ENCODE data around the gene NDUFAF2.
"Not testable (repeated sequence)": the region's sequence is repeated elsewhere in the genome, so short reads cannot be mapped to it uniquely, and the experiment has no call there.

Gene NDUFAF2

GRCh38 chr5:60958712-60959111 is 13.7 kb downstream of the NDUFAF2 start:
- Histone ChIP-seq H3K9ac (ENCODE audit: low read length) (no peak overlapping the region), H3K4me1 (ENCODE audit: control insufficient read depth, insufficient read depth, low read length) (no peaks in the 10 kb centered on the region), H3K36me3 (ENCODE audit: control insufficient read depth, insufficient read depth, low read length) (no peaks in the 10 kb centered on the region), H3K4me3 (ENCODE audit: low read length) (no peak overlapping the region), H3K9me3 (ENCODE audit: control insufficient read depth, low read length) (no peaks in the 10 kb centered on the region), H3K27me3 (ENCODE audit: control insufficient read depth, insufficient read depth, low read length) (no peaks in the 10 kb centered on the region)

- no peaks in the 10 kb centered on the region for H3K9me3 ChIP-seq (ENCODE audit: control insufficient read depth, low read length)
- no peak overlapping the region for H3K4me3 ChIP-seq (ENCODE audit: low read length)
- no peak overlapping the region for H3K9ac ChIP-seq (ENCODE audit: low read length)
- no peaks in the 10 kb centered on the region for H3K27me3 ChIP-seq (ENCODE audit: control insufficient read depth, insufficient read depth, low read length)
- no peaks in the 10 kb centered on the region for H3K36me3 ChIP-seq (ENCODE audit: control insufficient read depth, insufficient read depth, low read length)
- no peaks in the 10 kb centered on the region for H3K4me1 ChIP-seq (ENCODE audit: control insufficient read depth, insufficient read depth, low read length)
Measured at GRCh38 chr5:60959156-60959555, 14.2 kb downstream of the NDUFAF2 start.

DNA sequence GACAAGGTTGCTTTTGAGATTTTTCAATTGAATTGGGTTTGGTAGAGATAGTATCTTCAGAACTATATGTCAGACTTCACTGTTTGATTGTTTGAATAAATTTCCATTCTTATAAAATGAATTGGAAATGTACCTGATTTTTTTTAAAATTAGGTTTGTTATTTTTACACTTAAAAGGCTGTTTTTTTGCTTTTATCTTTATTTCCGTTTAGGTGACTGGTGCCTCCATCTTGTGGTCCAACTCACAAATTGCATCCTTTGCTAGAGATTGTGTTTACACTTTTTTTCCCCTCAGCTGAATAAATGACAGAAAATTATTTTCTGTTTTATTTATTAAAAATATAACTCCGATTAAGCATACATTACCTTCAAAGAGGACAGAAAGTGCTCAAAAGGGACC is 15.6 kb downstream of the NDUFAF2 start:
- Histone ChIP-seq H3K4me1 (ENCODE audit: control insufficient read depth, insufficient read depth, low read length) (no peaks in the 10 kb centered on the region), H3K9ac (ENCODE audit: low read length) (no peak overlapping the region), H3K36me3 (ENCODE audit: control insufficient read depth, insufficient read depth, low read length) (no peaks in the 10 kb centered on the region), H3K27me3 (ENCODE audit: control insufficient read depth, insufficient read depth, low read length) (no peaks in the 10 kb centered on the region), H3K9me3 (ENCODE audit: control insufficient read depth, low read length) (no peaks in the 10 kb centered on the region), H3K4me3 (ENCODE audit: low read length) (no peak overlapping the region)

- Histone ChIP-seq H3K27me3 (ENCODE audit: control insufficient read depth, insufficient read depth, low read length) (no peaks in the 10 kb centered on the region), H3K36me3 (ENCODE audit: control insufficient read depth, insufficient read depth, low read length) (no peaks in the 10 kb centered on the region), H3K4me1 (ENCODE audit: control insufficient read depth, insufficient read depth, low read length) (no peaks in the 10 kb centered on the region), H3K9me3 (ENCODE audit: control insufficient read depth, low read length) (no peaks in the 10 kb centered on the region), H3K9ac (ENCODE audit: low read length) (no peak overlapping the region), H3K4me3 (ENCODE audit: low read length) (no peak overlapping the region)
Measured at GRCh38 chr5:60961685-60962084, 16.7 kb downstream of the NDUFAF2 start.

DNA sequence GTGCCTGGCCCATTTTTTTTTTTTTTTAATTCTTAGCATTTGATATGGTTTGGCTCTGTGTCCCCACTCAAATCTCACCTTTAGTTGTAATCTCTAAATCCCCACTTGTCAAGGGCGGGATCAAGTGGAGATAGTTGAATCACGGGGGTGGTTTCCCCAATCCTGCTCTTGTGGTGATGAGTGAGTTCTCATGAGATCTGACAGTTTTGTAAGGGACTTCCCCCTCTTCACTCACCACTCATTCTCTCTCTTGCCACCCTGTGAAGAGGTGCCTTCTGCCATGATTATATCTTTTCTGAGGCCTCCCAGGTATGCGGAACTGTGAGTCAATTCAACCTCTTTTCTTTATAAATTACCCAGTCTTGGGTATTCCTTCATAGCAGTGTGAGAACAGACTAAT is 27.2 kb downstream of the NDUFAF2 start:
- Histone ChIP-seq H3K4me1 (ENCODE audit: control insufficient read depth, insufficient read depth, low read length) (no peaks in the 10 kb centered on the region), H3K9ac (ENCODE audit: low read length) (no peak overlapping the region), H3K4me3 (ENCODE audit: low read length) (no peak overlapping the region), H3K27me3 (ENCODE audit: control insufficient read depth, insufficient read depth, low read length) (no peaks in the 10 kb centered on the region), H3K9me3 (ENCODE audit: control insufficient read depth, low read length) (no peaks in the 10 kb centered on the region), H3K36me3 (ENCODE audit: control insufficient read depth, insufficient read depth, low read length) (no peaks in the 10 kb centered on the region)

DNA sequence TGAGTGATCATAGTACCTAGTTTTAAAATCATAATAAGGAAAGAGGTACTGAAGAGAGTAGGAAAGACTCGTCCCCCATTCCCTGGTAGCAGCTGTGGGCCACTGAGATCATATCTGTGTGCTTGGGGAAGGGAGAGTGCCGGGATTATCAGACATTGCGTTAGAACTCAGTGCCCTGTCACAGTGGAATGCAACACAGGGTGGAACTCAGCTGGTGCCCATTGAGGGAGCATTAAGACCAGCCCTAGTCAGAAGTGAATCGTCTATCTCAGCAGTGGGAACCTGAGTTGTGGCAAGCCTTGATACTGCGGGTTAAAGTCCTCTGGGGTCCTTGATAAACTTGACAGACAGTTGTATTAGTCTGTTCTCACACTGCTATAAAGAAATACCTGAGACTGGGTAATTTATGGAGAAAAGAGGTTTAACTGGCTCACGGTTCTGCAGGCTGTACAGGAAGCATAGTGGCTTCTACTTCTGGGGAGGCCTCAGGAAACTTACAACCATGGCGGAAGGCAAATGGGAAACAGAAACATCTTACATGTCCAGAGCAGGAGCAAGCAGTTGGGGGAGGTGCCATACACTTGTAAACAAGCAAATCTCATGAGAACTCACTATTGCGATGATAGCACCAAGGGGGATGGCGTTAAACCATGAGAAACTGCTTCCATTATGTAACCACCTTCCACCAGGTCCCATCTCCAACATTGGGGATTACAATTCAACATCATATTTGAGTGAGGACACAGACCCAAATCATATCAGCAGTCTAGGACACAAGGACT is 33.1 kb downstream of the NDUFAF2 start:
- H3K9ac ChIP-seq (ENCODE audit: low read length) = no peak overlapping the region
- no peak overlapping the region for H3K4me3 ChIP-seq (ENCODE audit: low read length)
- H3K4me1 ChIP-seq (ENCODE audit: control insufficient read depth, insufficient read depth, low read length) = no peaks in the 10 kb centered on the region
- no peaks in the 10 kb centered on the region for H3K27me3 ChIP-seq (ENCODE audit: control insufficient read depth, insufficient read depth, low read length)
- H3K36me3 ChIP-seq (ENCODE audit: control insufficient read depth, insufficient read depth, low read length) = no peaks in the 10 kb centered on the region
- no peaks in the 10 kb centered on the region for H3K9me3 ChIP-seq (ENCODE audit: control insufficient read depth, low read length)

GRCh38 chr5:60978968-60979367 is 34.0 kb downstream of the NDUFAF2 start:
- H3K36me3 ChIP-seq (ENCODE audit: control insufficient read depth, insufficient read depth, low read length) = no peaks in the 10 kb centered on the region
- H3K9ac ChIP-seq (ENCODE audit: low read length) = no peak overlapping the region
- no peaks in the 10 kb centered on the region for H3K27me3 ChIP-seq (ENCODE audit: control insufficient read depth, insufficient read depth, low read length)
- H3K9me3 ChIP-seq (ENCODE audit: control insufficient read depth, low read length) = no peaks in the 10 kb centered on the region
- H3K4me3 ChIP-seq (ENCODE audit: low read length) = no peak overlapping the region
- H3K4me1 ChIP-seq (ENCODE audit: control insufficient read depth, insufficient read depth, low read length) = no peaks in the 10 kb centered on the region

- no peaks in the 10 kb centered on the region for H3K9me3 ChIP-seq (ENCODE audit: control insufficient read depth, low read length)
- H3K9ac ChIP-seq (ENCODE audit: low read length) = no peak overlapping the region
- H3K36me3 ChIP-seq (ENCODE audit: control insufficient read depth, insufficient read depth, low read length) = no peaks in the 10 kb centered on the region
- H3K4me1 ChIP-seq (ENCODE audit: control insufficient read depth, insufficient read depth, low read length) = no peaks in the 10 kb centered on the region
- no peaks in the 10 kb centered on the region for H3K27me3 ChIP-seq (ENCODE audit: control insufficient read depth, insufficient read depth, low read length)
- H3K4me3 ChIP-seq (ENCODE audit: low read length) = no peak overlapping the region
Measured at GRCh38 chr5:60980511-60980910, 35.5 kb downstream of the NDUFAF2 start.

DNA sequence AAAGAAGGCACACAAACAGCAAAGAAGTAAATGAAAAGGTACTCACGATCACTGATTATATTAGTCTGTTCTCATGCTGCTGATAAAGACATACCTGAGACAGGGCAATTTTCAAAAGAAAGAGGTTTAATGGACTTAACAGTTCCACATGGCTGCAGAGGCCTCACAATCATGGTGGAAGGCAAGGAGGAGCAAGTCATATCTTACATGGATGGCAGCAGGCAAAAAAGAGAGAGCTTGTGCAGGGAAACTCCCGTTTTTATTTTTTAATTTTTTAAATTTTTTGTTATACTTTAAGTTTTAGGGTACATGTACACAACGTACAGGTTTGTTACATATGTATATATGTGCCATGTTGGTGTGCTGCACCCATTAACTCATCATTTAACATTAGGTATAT is 37.1 kb downstream of the NDUFAF2 start:
- H3K9me3 ChIP-seq (ENCODE audit: control insufficient read depth, low read length); H3K36me3 ChIP-seq (ENCODE audit: control insufficient read depth, insufficient read depth, low read length); H3K9ac ChIP-seq (ENCODE audit: low read length); H3K27me3 ChIP-seq (ENCODE audit: control insufficient read depth, insufficient read depth, low read length); H3K4me1 ChIP-seq (ENCODE audit: control insufficient read depth, insufficient read depth, low read length); H3K4me3 ChIP-seq (ENCODE audit: low read length): not testable (repeated sequence)

GRCh38 chr5:60989790-60990189 is 44.8 kb downstream of the NDUFAF2 start:
- Histone ChIP-seq H3K4me1 (ENCODE audit: control insufficient read depth, insufficient read depth, low read length) (no peaks in the 10 kb centered on the region), H3K36me3 (ENCODE audit: control insufficient read depth, insufficient read depth, low read length) (no peaks in the 10 kb centered on the region), H3K4me3 (ENCODE audit: low read length) (no peak overlapping the region), H3K9ac (ENCODE audit: low read length) (no peak overlapping the region), H3K27me3 (ENCODE audit: control insufficient read depth, insufficient read depth, low read length) (no peaks in the 10 kb centered on the region), H3K9me3 (ENCODE audit: control insufficient read depth, low read length) (no peaks in the 10 kb centered on the region)

DNA sequence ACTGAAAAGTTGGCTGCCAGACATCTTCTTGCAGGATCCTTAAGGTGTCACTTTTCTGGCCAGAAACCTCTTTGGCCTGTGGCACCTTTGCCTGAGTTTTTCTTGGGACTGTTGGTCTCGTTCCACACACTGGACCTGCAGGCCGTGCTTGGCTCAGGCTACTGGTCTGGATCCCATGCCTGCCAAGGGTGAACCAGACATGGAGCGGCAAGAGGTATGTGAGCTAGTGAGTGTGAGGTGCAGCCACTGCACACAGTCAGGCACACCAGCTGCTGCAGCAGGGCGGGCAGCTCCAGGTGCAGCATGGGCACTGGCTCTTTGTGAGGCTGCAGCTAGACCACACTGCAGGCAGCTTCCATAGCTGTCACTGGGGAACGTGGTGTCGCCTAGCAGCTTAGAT is 47.9 kb downstream of the NDUFAF2 start:
- no peaks in the 10 kb centered on the region for H3K9me3 ChIP-seq (ENCODE audit: control insufficient read depth, low read length)
- H3K9ac ChIP-seq (ENCODE audit: low read length) = no peak overlapping the region
- no peak overlapping the region for H3K4me3 ChIP-seq (ENCODE audit: low read length)
- H3K27me3 ChIP-seq (ENCODE audit: control insufficient read depth, insufficient read depth, low read length) = no peaks in the 10 kb centered on the region
- no peaks in the 10 kb centered on the region for H3K4me1 ChIP-seq (ENCODE audit: control insufficient read depth, insufficient read depth, low read length)
- no peaks in the 10 kb centered on the region for H3K36me3 ChIP-seq (ENCODE audit: control insufficient read depth, insufficient read depth, low read length)

DNA sequence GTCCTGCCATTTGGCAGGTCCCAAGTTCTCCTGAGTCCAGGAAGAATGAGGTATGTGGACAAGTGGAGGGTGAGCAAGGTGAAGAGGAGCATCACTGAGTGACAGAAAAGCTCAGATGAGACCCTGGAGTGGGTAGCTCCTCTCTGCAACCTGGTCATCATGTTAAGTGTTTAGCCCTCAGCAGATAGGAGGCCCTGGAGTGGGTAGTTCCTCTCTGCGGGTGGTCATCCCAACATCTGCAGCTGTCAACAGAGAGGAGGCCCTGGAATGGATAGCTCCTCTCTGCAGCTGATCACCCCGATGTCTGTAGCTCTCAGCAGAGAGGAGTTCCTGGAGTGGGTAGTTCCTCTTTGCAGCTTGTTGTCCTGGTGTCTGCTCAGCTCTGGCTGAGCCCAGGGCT is 48.4 kb downstream of the NDUFAF2 start:
- H3K9me3 ChIP-seq (ENCODE audit: control insufficient read depth, low read length) = no peaks in the 10 kb centered on the region
- H3K4me1 ChIP-seq (ENCODE audit: control insufficient read depth, insufficient read depth, low read length) = no peaks in the 10 kb centered on the region
- H3K9ac ChIP-seq (ENCODE audit: low read length) = no peak overlapping the region

More for the DNA sequence above, 48.4 kb downstream of the NDUFAF2 start:
- no peaks in the 10 kb centered on the region for H3K36me3 ChIP-seq (ENCODE audit: control insufficient read depth, insufficient read depth, low read length)
- no peak overlapping the region for H3K4me3 ChIP-seq (ENCODE audit: low read length)
- H3K27me3 ChIP-seq (ENCODE audit: control insufficient read depth, insufficient read depth, low read length) = no peaks in the 10 kb centered on the region

Data from mucosa of stomach (tissue), 1 donor.